ENCODE measurements around the gene RCAN2.

GRCh38 chr6:46381579-46381978 is 109.7 kb downstream of the RCAN2 start:
- TF ChIP-seq, protein P1, sequence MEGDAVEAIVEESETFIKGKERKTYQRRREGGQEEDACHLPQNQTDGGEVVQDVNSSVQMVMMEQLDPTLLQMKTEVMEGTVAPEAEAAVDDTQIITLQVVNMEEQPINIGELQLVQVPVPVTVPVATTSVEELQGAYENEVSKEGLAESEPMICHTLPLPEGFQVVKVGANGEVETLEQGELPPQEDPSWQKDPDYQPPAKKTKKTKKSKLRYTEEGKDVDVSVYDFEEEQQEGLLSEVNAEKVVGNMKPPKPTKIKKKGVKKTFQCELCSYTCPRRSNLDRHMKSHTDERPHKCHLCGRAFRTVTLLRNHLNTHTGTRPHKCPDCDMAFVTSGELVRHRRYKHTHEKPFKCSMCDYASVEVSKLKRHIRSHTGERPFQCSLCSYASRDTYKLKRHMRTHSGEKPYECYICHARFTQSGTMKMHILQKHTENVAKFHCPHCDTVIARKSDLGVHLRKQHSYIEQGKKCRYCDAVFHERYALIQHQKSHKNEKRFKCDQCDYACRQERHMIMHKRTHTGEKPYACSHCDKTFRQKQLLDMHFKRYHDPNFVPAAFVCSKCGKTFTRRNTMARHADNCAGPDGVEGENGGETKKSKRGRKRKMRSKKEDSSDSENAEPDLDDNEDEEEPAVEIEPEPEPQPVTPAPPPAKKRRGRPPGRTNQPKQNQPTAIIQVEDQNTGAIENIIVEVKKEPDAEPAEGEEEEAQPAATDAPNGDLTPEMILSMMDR (IDR thresholded peaks at IDR 0.05): no peak
- TF ChIP-seq EP300 (IDR thresholded peaks at IDR 0.05): no peak

All from upper lobe of left lung (tissue), 4 donors.